Hepatocyte (in vitro differentiated cells): ENCODE data around the gene PDE4D. TPM values are rescaled to one million over a fixed set of nuclear protein-coding genes. Genes with fewer than 3 reads are reported as not detected.

Experiments used
- DNase-seq: peaks from one replicate; pipeline ENCODE4 v3.0.0-alpha.2; 2016; ENCODE audit warnings: low spot score
- H2AFZ ChIP-seq: fragments of 200-600 bp; sonication (generic); 2 replicates; pipeline ENCODE4 v1.6.0; 2016; ENCODE audit warnings: antibody characterized with exemption, mild to moderate bottlenecking
- H3K27ac ChIP-seq: fragments of 200-600 bp; sonication (generic); 2 replicates; pipeline ENCODE4 v1.5.1; 2016; ENCODE audit warnings: mild to moderate bottlenecking
- H3K27me3 ChIP-seq: fragments of 200-600 bp; sonication (generic); 2 replicates; pipeline ENCODE4 v1.6.1; 2016
- H3K36me3 ChIP-seq: fragments of 200-600 bp; sonication (generic); replicated peaks from 2 replicates; pipeline ENCODE4 v1.5.1; 2016; ENCODE audit warnings: low read depth; ENCODE audit not compliant: insufficient read depth
- H3K4me1 ChIP-seq: fragments of 200-600 bp; sonication (generic); 2 replicates; pipeline ENCODE4 v1.5.1; 2016; ENCODE audit warnings: mild to moderate bottlenecking, moderate library complexity; ENCODE audit not compliant: insufficient read depth
- H3K4me2 ChIP-seq: fragments of 200-600 bp; sonication (generic); 2 replicates; pipeline ENCODE4 v1.6.0; 2016
- H3K4me3 ChIP-seq: fragments of 200-600 bp; sonication (generic); 2 replicates; pipeline ENCODE4 v1.5.1; 2016; ENCODE audit warnings: mild to moderate bottlenecking
- H3K79me2 ChIP-seq: fragments of 200-600 bp; sonication (generic); 2 replicates; pipeline ENCODE4 v1.6.0; 2017; ENCODE audit warnings: mild to moderate bottlenecking
- H3K9me2 ChIP-seq: fragments of 200-600 bp; sonication (generic); replicated peaks from 2 replicates; pipeline ENCODE4 v1.6.0; 2017; ENCODE audit warnings: mild to moderate bottlenecking; ENCODE audit not compliant: insufficient read depth
- H3K9me3 ChIP-seq: fragments of 200-600 bp; sonication (generic); 2 replicates; pipeline ENCODE4 v1.5.1; 2016; ENCODE audit warnings: low read depth, mild to moderate bottlenecking
- H4K20me1 ChIP-seq: fragments of 200-600 bp; sonication (generic); 2 replicates; pipeline ENCODE4 v1.6.0; 2016; ENCODE audit warnings: mild to moderate bottlenecking; ENCODE audit not compliant: insufficient read depth, poor library complexity, severe bottlenecking
- CTCF ChIP-seq: fragments of 200-600 bp; sonication (generic); IDR thresholded peaks from 2 replicates; pipeline ENCODE4 v1.5.1; 2016; ENCODE audit warnings: antibody characterized with exemption, mild to moderate bottlenecking; ENCODE audit not compliant: poor library complexity
- EZH2 ChIP-seq: fragments of 200-600 bp; sonication (generic); IDR thresholded peaks from 2 replicates; pipeline ENCODE4 v1.6.1; 2016; ENCODE audit warnings: antibody characterized with exemption, mild to moderate bottlenecking, borderline replicate concordance
- EZH2phosphoT487 ChIP-seq: fragments of 200-600 bp; sonication (generic); IDR thresholded peaks from one replicate; pipeline ENCODE4 v1.6.1; 2018; ENCODE audit warnings: antibody characterized with exemption, mild to moderate bottlenecking, low read depth, moderate library complexity; ENCODE audit not compliant: unreplicated experiment, severe bottlenecking
- WGBS: methylation state at CpG from one replicate; pipeline ENCODE4 v1.1.6; 2016; ENCODE audit warnings: low lambda C conversion rate; ENCODE audit errors: missing lambda C conversion rate; 5-methylcytosine and 5-hydroxymethylcytosine counted together
- polyA plus RNA-seq: library from polyadenylated mRNA; unstranded; fragments of >200 nt; fragmentation: Nextera tagmentation; extraction: Ambion mirVana; gene quantifications from 2 replicates; pipeline ENCODE4 v1.2.1, GENCODE V29; 2016
- total RNA-seq: library from RNA; depleted of rRNA; stranded (reverse); fragments of >200 nt; gene quantifications from 2 replicates; pipeline ENCODE4 v1.2.3, GENCODE V29; 2014

PDE4D gene
- total and polyA plus RNA-seq, 2 experiments from 2014 or later, result 14.5 to 45.2 TPM

- Histone ChIP-seq H3K36me3 (no peaks in the 10 kb centered on the region), H3K4me1 (peaks cover 27% of the 10 kb centered on the region), H3K79me2 (no peaks in the 10 kb centered on the region), H3K27me3 (no peaks in the 10 kb centered on the region), H4K20me1 (no peaks in the 10 kb centered on the region), H3K4me2 (peak overlapping the region; percentile 38), H3K4me3 (no peak overlapping the region), H3K9me3 (no peaks in the 10 kb centered on the region), H3K27ac (peak overlapping the region; percentile 60), H2AFZ (no peak overlapping the region), H3K9me2 (no peaks in the 10 kb centered on the region)
- no peak for TF ChIP-seq CTCF
- TF ChIP-seq EZH2, result no peak
- TF ChIP-seq EZH2phosphoT487, result no peak
- no peak for DNase-seq
- WGBS, result 11% methylated on average over 3 of the region's 3 CpGs
Observed at GRCh38 chr5:59097116-59097515, 796.4 kb downstream of the PDE4D start.

- no peaks in the 10 kb centered on the region for H3K9me3 ChIP-seq
- H3K79me2 ChIP-seq, result no peaks in the 10 kb centered on the region
- no peaks in the 10 kb centered on the region for H3K36me3 ChIP-seq
- no peak for TF ChIP-seq CTCF
- no peak overlapping the region for H3K4me3 ChIP-seq
- H3K9me2 ChIP-seq, result no peaks in the 10 kb centered on the region
- DNase-seq, result no peak
- WGBS, result 27% methylated on average over 1 of the region's 1 CpG
- H3K4me1 ChIP-seq, result peaks cover 29% of the 10 kb centered on the region
- H3K4me2 ChIP-seq, result peak overlapping the region; percentile 44
- H3K27me3 ChIP-seq, result no peaks in the 10 kb centered on the region
- peak overlapping the region; percentile 71 for H3K27ac ChIP-seq
- no peaks in the 10 kb centered on the region for H4K20me1 ChIP-seq
- no peak overlapping the region for H2AFZ ChIP-seq
Observed at GRCh38 chr5:59095480-59095879, 798.0 kb downstream of the PDE4D start.

GRCh38 chr5:59094864-59095263, 798.7 kb downstream of the PDE4D start:
- H2AFZ ChIP-seq, result no peak overlapping the region
- H3K36me3 ChIP-seq, result no peaks in the 10 kb centered on the region
- H3K9me3 ChIP-seq, result no peaks in the 10 kb centered on the region
- WGBS, result 83% methylated on average over 2 of the region's 2 CpGs
- TF ChIP-seq EZH2phosphoT487 (no peak), EZH2 (no peak), CTCF (no peak)
- H3K9me2 ChIP-seq, result no peaks in the 10 kb centered on the region
- H4K20me1 ChIP-seq, result no peaks in the 10 kb centered on the region
- no peaks in the 10 kb centered on the region for H3K79me2 ChIP-seq
- DNase-seq, result no peak
- peaks cover 29% of the 10 kb centered on the region for H3K4me1 ChIP-seq
- H3K4me2 ChIP-seq, result no peak overlapping the region
- H3K4me3 ChIP-seq, result no peak overlapping the region
- peak overlapping the region; percentile 46 for H3K27ac ChIP-seq
- H3K27me3 ChIP-seq, result no peaks in the 10 kb centered on the region

- H3K4me2 ChIP-seq, result peak overlapping the region; percentile 64
- DNase-seq, result no peak
- H3K9me2 ChIP-seq, result no peaks in the 10 kb centered on the region
- H3K9me3 ChIP-seq, result no peaks in the 10 kb centered on the region
- 83% methylated on average over 6 of the region's 6 CpGs for WGBS
- peak overlapping the region; percentile 80 for H3K27ac ChIP-seq
- TF ChIP-seq EZH2, result no peak
- no peak for TF ChIP-seq CTCF
- no peak for TF ChIP-seq EZH2phosphoT487
- no peaks in the 10 kb centered on the region for H3K36me3 ChIP-seq
- no peaks in the 10 kb centered on the region for H3K27me3 ChIP-seq
- no peaks in the 10 kb centered on the region for H3K79me2 ChIP-seq
- no peak overlapping the region for H3K4me3 ChIP-seq
- peaks cover 29% of the 10 kb centered on the region for H3K4me1 ChIP-seq
- H4K20me1 ChIP-seq, result no peaks in the 10 kb centered on the region
- H2AFZ ChIP-seq, result no peak overlapping the region
Observed at GRCh38 chr5:59093329-59093728, 800.2 kb downstream of the PDE4D start.
